Neural cell (in vitro differentiated cells): ENCODE data around the gene CPEB4. TPM values are rescaled to one million over a fixed set of nuclear protein-coding genes. Genes with fewer than 3 reads are reported as not detected.

Experiments used
- H2AFZ ChIP-seq: fragments of 200-600, 300-800 bp; sonication (generic), shearing (Covaris generic); 2 replicates; pipeline ENCODE4 v1.6.0; 2014; ENCODE audit warnings: low read depth, mild to moderate bottlenecking, antibody characterized with exemption, low read length, moderate library complexity
- H3F3A ChIP-seq: fragments of 200-600 bp; shearing (Covaris generic); 2 replicates; pipeline ENCODE4 v1.6.1; 2016; ENCODE audit warnings: mild to moderate bottlenecking, moderate library complexity, mixed read lengths, antibody characterized with exemption, low read length; ENCODE audit not compliant: insufficient read depth, poor library complexity, severe bottlenecking
- H3K27ac ChIP-seq: fragments of 200-600, 300-800 bp; sonication (generic), shearing (Covaris generic); 2 replicates; pipeline ENCODE4 v1.5.1; 2014; ENCODE audit warnings: mild to moderate bottlenecking, low read length, moderate library complexity
- H3K27me3 ChIP-seq: fragments of 300-800, 200-600 bp; sonication (generic), shearing (Covaris generic); 2 replicates; pipeline ENCODE4 v1.6.0; 2014; ENCODE audit warnings: mild to moderate bottlenecking, low read depth, low read length, moderate library complexity; ENCODE audit not compliant: insufficient read depth
- H3K36me3 ChIP-seq: fragments of 300-800, 200-600 bp; sonication (generic), shearing (Covaris generic); 2 replicates; pipeline ENCODE4 v1.5.1; 2014; ENCODE audit warnings: mild to moderate bottlenecking, antibody characterized with exemption, low read length, moderate library complexity; ENCODE audit not compliant: insufficient read depth
- H3K4me2 ChIP-seq: fragments of 300-800, 200-600 bp; sonication (generic), shearing (Covaris generic); 2 replicates; pipeline ENCODE4 v1.6.0; 2014; ENCODE audit warnings: mild to moderate bottlenecking, low read length
- H3K4me3 ChIP-seq: fragments of 300-800, 200-600 bp; sonication (generic), shearing (Covaris generic); 2 replicates; pipeline ENCODE4 v1.5.1; 2014; ENCODE audit warnings: mild to moderate bottlenecking, low read length, moderate library complexity
- H3K79me2 ChIP-seq: fragments of 200-600 bp; shearing (Covaris generic); replicated peaks from 2 replicates; pipeline ENCODE4 v1.6.0; 2014; ENCODE audit warnings: mild to moderate bottlenecking, low read length, moderate library complexity; ENCODE audit not compliant: insufficient read depth
- H3K9ac ChIP-seq: fragments of 300-800, 200-600 bp; sonication (generic), shearing (Covaris generic); 2 replicates; pipeline ENCODE4 v1.6.1; 2016; ENCODE audit warnings: mild to moderate bottlenecking, low read length, mixed read lengths
- H3K9me2 ChIP-seq: fragments of 200-600 bp; shearing (Covaris generic); 2 replicates; pipeline ENCODE4 v1.6.1; 2016; ENCODE audit warnings: mild to moderate bottlenecking, low read length, mixed read lengths; ENCODE audit not compliant: insufficient read depth
- H3K9me3 ChIP-seq: fragments of 200-600, 300-800 bp; sonication (generic), shearing (Covaris generic); 2 replicates; pipeline ENCODE4 v1.6.1; 2016; ENCODE audit warnings: mild to moderate bottlenecking, mixed run types, low read length, moderate library complexity, mixed read lengths
- H4K20me1 ChIP-seq: fragments of 200-600 bp; shearing (Covaris generic); 2 replicates; pipeline ENCODE4 v1.6.1; 2016; ENCODE audit warnings: mild to moderate bottlenecking, mixed run types; ENCODE audit not compliant: insufficient read depth
- CTCF ChIP-seq: fragments of 450-650 bp; IDR thresholded peaks from 2 replicates; pipeline ENCODE4 v1.5.1; 2014; ENCODE audit warnings: antibody characterized with exemption, mild to moderate bottlenecking, moderate library complexity; ENCODE audit not compliant: poor library complexity, severe bottlenecking
- EP300 ChIP-seq: fragments of 450-650 bp; conservative IDR thresholded peaks from 2 replicates; pipeline ENCODE4 v1.6.1; 2014; ENCODE audit warnings: antibody characterized with exemption, mild to moderate bottlenecking, moderate library complexity; ENCODE audit not compliant: poor library complexity, severe bottlenecking
- EZH2 ChIP-seq: fragments of 200-600, 300-800 bp; shearing (Covaris generic), sonication (generic); IDR thresholded peaks from 2 replicates; pipeline ENCODE4 v1.6.1; 2014; ENCODE audit warnings: antibody characterized with exemption, low read length, borderline replicate concordance, mild to moderate bottlenecking; ENCODE audit not compliant: insufficient read depth, poor library complexity, severe bottlenecking
- MXI1 ChIP-seq: fragments of 450-650 bp; conservative IDR thresholded peaks from 2 replicates; pipeline ENCODE4 v1.6.1; 2014; ENCODE audit warnings: antibody characterized with exemption, mild to moderate bottlenecking; ENCODE audit not compliant: poor library complexity, severe bottlenecking
- POLR2AphosphoS5 ChIP-seq: IDR thresholded peaks from 2 replicates; pipeline ENCODE4 v1.6.1; 2012
- RAD21 ChIP-seq: fragments of 450-650 bp; conservative IDR thresholded peaks from 2 replicates; pipeline ENCODE4 v1.6.1; 2014; ENCODE audit warnings: antibody characterized with exemption, mild to moderate bottlenecking, moderate library complexity
- REST ChIP-seq: IDR thresholded peaks from 2 replicates; pipeline ENCODE4 v1.6.1; 2012; ENCODE audit warnings: borderline replicate concordance
- SMC3 ChIP-seq: fragments of 450-650 bp; conservative IDR thresholded peaks from 2 replicates; pipeline ENCODE4 v1.6.1; 2014; ENCODE audit warnings: antibody characterized with exemption, mild to moderate bottlenecking, moderate library complexity; ENCODE audit not compliant: poor library complexity
- TAF1 ChIP-seq: IDR thresholded peaks from 2 replicates; pipeline ENCODE4 v1.6.1; 2012; ENCODE audit warnings: low read depth
- polyA minus RNA-seq: library from RNA; depleted of rRNA, polyadenylated mRNA; stranded (reverse); fragments of >200 nt; gene quantifications from 2 replicates; pipeline ENCODE4 v1.2.3, GENCODE V29; 2014
- polyA plus RNA-seq: library from polyadenylated mRNA; depleted of rRNA; stranded (reverse); fragments of >200 nt; gene quantifications from 2 replicates; pipeline ENCODE4 v1.2.3, GENCODE V29; 2014

Gene CPEB4
- polyA plus RNA-seq (37.9 and 42.2 TPM in 2 replicates), polyA minus RNA-seq (104 and 121 TPM in 2 replicates)

- Histone ChIP-seq H3K9me3 (no peaks in the 10 kb centered on the region), H3K27ac (peak within 1 kb of the TSS; percentile 91), H2AFZ (peak within 1 kb of the TSS; percentile 86), H3F3A (no peaks in the 10 kb centered on the region), H4K20me1 (peaks cover 13% of the 10 kb centered on the region), H3K9me2 (no peaks in the 10 kb centered on the region), H3K4me3 (peak within 1 kb of the TSS; percentile 85), H3K36me3 (no peaks in the 10 kb centered on the region), H3K4me2 (peak within 1 kb of the TSS; percentile 100), H3K27me3 (no peaks in the 10 kb centered on the region), H3K79me2 (peaks cover 46% of the 10 kb centered on the region), H3K9ac (peak within 1 kb of the TSS; percentile 80)
- peak; percentile 98 for TF ChIP-seq REST
- TF ChIP-seq EZH2, result no peak
- no peak for TF ChIP-seq CTCF
- TF ChIP-seq RAD21, result peak; percentile 51
- TF ChIP-seq POLR2AphosphoS5, result peak; percentile 97
- no peak for TF ChIP-seq SMC3
- TF ChIP-seq MXI1, result peak; percentile 70
- TF ChIP-seq EP300, result peak; percentile 58
- peak; percentile 100 for TF ChIP-seq TAF1
Observed at GRCh38 chr5:173887610-173888472, at the start of gene CPEB4. CPEB4 (plus strand) TSS chr5:173888349; CDS start chr5:173889734, 1,385 bp downstream.

- Histone ChIP-seq H3F3A (no peaks in the 10 kb centered on the region), H3K27ac (no peak overlapping the region), H3K4me2 (no peak overlapping the region), H2AFZ (no peak overlapping the region), H3K9ac (no peak overlapping the region), H4K20me1 (no peaks in the 10 kb centered on the region), H3K27me3 (no peaks in the 10 kb centered on the region), H3K9me2 (no peaks in the 10 kb centered on the region), H3K9me3 (no peaks in the 10 kb centered on the region), H3K36me3 (no peaks in the 10 kb centered on the region), H3K4me3 (no peak overlapping the region), H3K79me2 (no peaks in the 10 kb centered on the region)
- TF ChIP-seq POLR2AphosphoS5 (no peak), EZH2 (no peak)
Observed at GRCh38 chr5:173839117-173839713, 48.9 kb upstream of the CPEB4 start.
